Measurements from ENCODE around the gene SLC9A8.

GRCh38 chr20:49862607-49863200 lies 50.1 kb downstream of the SLC9A8 start:
- TF ChIP-seq CTCF (conservative IDR thresholded peaks at IDR 0.05): no peak
- TF ChIP-seq ZFX (IDR thresholded peaks at IDR 0.05): no peak
